Neuron (in vitro differentiated cells): Measurements from ENCODE around the gene MICAL2.

Experiments
- H2AFZ ChIP-seq: one replicate; pipeline ENCODE4 v1.6.1; 2013; ENCODE audit warnings: low read depth, mild to moderate bottlenecking, inconsistent platforms, low read length, moderate library complexity
- H3K27me3 ChIP-seq: one replicate; pipeline ENCODE4 v1.6.1; 2013; ENCODE audit warnings: low read length; ENCODE audit not compliant: insufficient read depth
- H3K36me3 ChIP-seq: one replicate; pipeline ENCODE4 v1.6.1; 2013; ENCODE audit warnings: low read length; ENCODE audit not compliant: insufficient read depth
- H3K4me1 ChIP-seq: one replicate; pipeline ENCODE4 v1.6.1; 2013; ENCODE audit warnings: low read length; ENCODE audit not compliant: insufficient read depth
- H3K4me3 ChIP-seq: 2 replicates; pipeline ENCODE4 v1.5.1; 2013; ENCODE audit warnings: mild to moderate bottlenecking, low read length, moderate library complexity
- H3K9me3 ChIP-seq: one replicate; pipeline ENCODE4 v1.6.1; 2013; ENCODE audit warnings: low read length

The MICAL2 gene

DNA sequence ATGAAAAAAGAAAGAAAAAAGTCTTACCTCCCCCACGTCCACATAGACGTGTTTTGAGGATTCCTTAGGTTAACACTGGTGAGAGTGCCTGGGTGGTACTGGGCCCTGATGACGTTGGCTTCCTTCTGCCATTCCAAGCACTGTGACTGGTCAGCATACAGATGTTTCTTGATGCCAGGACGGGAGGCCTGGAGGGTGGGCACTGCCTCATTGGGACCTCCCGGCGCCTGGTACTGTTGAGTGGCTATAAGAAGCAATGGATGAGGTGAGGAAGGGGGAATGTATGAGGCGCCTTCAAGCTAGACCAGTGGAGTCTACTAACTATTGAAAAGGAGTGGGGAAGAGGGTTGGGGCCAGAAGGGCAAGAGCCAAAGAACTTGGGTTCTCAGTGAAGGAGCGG is 45.3 kb downstream of the MICAL2 start:
- no peaks in the 10 kb centered on the region for H3K27me3 ChIP-seq
- H3K36me3 ChIP-seq, result no peaks in the 10 kb centered on the region
- H3K4me1 ChIP-seq, result no peaks in the 10 kb centered on the region
- H2AFZ ChIP-seq, result no peak overlapping the region
- H3K4me3 ChIP-seq, result no peak overlapping the region
- H3K9me3 ChIP-seq, result no peaks in the 10 kb centered on the region

GRCh38 chr11:12156301-12157140 is 46.1 kb downstream of the MICAL2 start:
- Histone ChIP-seq H3K36me3 (no peaks in the 10 kb centered on the region), H2AFZ (no peak overlapping the region), H3K4me3 (no peak overlapping the region), H3K9me3 (no peaks in the 10 kb centered on the region), H3K27me3 (no peaks in the 10 kb centered on the region), H3K4me1 (no peaks in the 10 kb centered on the region)

GRCh38 chr11:12157241-12157661 is 46.9 kb downstream of the MICAL2 start:
- no peak overlapping the region for H3K4me3 ChIP-seq
- no peaks in the 10 kb centered on the region for H3K4me1 ChIP-seq
- no peak overlapping the region for H2AFZ ChIP-seq
- H3K36me3 ChIP-seq, result no peaks in the 10 kb centered on the region
- no peaks in the 10 kb centered on the region for H3K9me3 ChIP-seq
- no peaks in the 10 kb centered on the region for H3K27me3 ChIP-seq

- Histone ChIP-seq H3K36me3 (no peaks in the 10 kb centered on the region), H3K27me3 (no peaks in the 10 kb centered on the region), H2AFZ (no peak overlapping the region), H3K4me3 (no peak overlapping the region), H3K4me1 (no peaks in the 10 kb centered on the region), H3K9me3 (no peaks in the 10 kb centered on the region)
Observed at GRCh38 chr11:12158909-12159308, 48.5 kb downstream of the MICAL2 start.

GRCh38 chr11:12159351-12160099 is 49.1 kb downstream of the MICAL2 start:
- Histone ChIP-seq H3K4me1 (no peaks in the 10 kb centered on the region), H3K36me3 (no peaks in the 10 kb centered on the region), H2AFZ (no peak overlapping the region), H3K9me3 (no peaks in the 10 kb centered on the region), H3K27me3 (no peaks in the 10 kb centered on the region), H3K4me3 (no peak overlapping the region)

DNA sequence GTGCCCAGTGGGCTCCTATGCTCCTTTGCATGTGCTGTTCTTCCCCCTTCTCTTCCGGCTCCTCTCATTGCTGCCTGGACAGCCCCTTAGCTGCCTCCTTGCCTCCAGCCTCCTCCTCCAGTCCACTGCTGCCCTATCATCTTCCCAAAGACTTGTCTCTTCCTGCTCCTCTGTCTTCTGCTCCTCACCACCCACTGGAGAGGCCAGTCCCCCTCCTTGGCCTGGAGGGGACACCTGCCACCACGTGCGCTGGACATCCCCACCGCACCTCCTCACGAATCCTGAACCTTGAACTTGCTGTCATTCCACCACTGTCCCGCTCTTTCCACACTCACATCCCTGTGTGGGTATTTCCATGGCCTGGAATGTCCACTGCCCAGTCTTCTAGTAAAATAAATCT is 49.8 kb downstream of the MICAL2 start:
- H3K9me3 ChIP-seq, result no peaks in the 10 kb centered on the region
- H3K36me3 ChIP-seq, result no peaks in the 10 kb centered on the region

GRCh38 chr11:12160680-12161079 is 50.3 kb downstream of the MICAL2 start:
- H3K9me3 ChIP-seq, result no peaks in the 10 kb centered on the region
- no peaks in the 10 kb centered on the region for H3K36me3 ChIP-seq
- H2AFZ ChIP-seq, result no peak overlapping the region
- H3K27me3 ChIP-seq, result no peaks in the 10 kb centered on the region
- H3K4me1 ChIP-seq, result no peaks in the 10 kb centered on the region
- H3K4me3 ChIP-seq, result no peak overlapping the region

More for the DNA sequence above, 49.8 kb downstream of the MICAL2 start:
- no peak overlapping the region for H3K4me3 ChIP-seq
- no peak overlapping the region for H2AFZ ChIP-seq
- H3K27me3 ChIP-seq, result no peaks in the 10 kb centered on the region
- no peaks in the 10 kb centered on the region for H3K4me1 ChIP-seq

GRCh38 chr11:12161137-12161536 is 50.7 kb downstream of the MICAL2 start:
- Histone ChIP-seq H3K4me3 (no peak overlapping the region), H3K36me3 (no peaks in the 10 kb centered on the region), H3K4me1 (no peaks in the 10 kb centered on the region), H3K27me3 (no peaks in the 10 kb centered on the region), H3K9me3 (no peaks in the 10 kb centered on the region), H2AFZ (no peak overlapping the region)

DNA sequence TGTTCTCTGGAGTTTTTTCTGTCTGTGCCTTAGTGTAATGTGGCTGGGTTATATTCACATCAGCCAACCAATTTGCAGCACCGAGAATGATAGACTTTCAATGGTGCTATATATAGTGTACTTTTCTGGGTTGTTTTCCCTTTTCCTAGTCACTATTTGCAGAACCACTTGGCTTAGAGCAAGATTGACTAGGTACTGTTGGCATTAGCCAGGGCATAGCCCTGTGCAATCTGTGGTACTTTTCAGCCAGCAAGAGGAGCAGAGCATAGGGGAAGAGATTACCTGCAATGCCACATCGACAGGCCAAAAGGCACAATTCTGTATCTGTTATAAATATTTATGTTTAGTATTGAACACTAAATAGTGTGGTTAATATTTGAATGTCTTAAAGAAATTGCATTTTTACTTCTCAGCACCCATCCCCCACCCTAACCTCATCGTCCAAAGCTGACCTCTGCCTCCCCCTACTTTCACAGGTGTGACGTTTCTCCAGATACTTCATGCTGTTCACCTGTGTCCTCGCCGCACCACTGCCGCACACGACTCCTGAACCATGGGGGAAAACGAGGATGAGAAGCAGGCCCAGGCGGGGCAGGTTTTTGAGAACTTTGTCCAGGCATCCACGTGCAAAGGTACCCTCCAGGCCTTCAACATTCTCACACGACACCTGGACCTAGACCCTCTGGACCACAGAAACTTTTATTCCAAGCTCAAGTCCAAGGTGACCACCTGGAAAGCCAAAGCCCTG is 51.4 kb downstream of the MICAL2 start:
- Histone ChIP-seq H3K9me3 (no peaks in the 10 kb centered on the region), H3K36me3 (no peaks in the 10 kb centered on the region), H3K27me3 (no peaks in the 10 kb centered on the region), H3K4me3 (no peak overlapping the region), H2AFZ (no peak overlapping the region), H3K4me1 (no peaks in the 10 kb centered on the region)

- H2AFZ ChIP-seq, result no peak overlapping the region
- H3K4me3 ChIP-seq, result no peak overlapping the region
- no peaks in the 10 kb centered on the region for H3K4me1 ChIP-seq
- no peaks in the 10 kb centered on the region for H3K27me3 ChIP-seq
- no peaks in the 10 kb centered on the region for H3K9me3 ChIP-seq
- no peaks in the 10 kb centered on the region for H3K36me3 ChIP-seq
Observed at GRCh38 chr11:12162652-12163051, 52.3 kb downstream of the MICAL2 start.

GRCh38 chr11:12163181-12163941 is 53.0 kb downstream of the MICAL2 start:
- Histone ChIP-seq H3K4me1 (no peaks in the 10 kb centered on the region), H2AFZ (no peak overlapping the region), H3K36me3 (no peaks in the 10 kb centered on the region)

DNA sequence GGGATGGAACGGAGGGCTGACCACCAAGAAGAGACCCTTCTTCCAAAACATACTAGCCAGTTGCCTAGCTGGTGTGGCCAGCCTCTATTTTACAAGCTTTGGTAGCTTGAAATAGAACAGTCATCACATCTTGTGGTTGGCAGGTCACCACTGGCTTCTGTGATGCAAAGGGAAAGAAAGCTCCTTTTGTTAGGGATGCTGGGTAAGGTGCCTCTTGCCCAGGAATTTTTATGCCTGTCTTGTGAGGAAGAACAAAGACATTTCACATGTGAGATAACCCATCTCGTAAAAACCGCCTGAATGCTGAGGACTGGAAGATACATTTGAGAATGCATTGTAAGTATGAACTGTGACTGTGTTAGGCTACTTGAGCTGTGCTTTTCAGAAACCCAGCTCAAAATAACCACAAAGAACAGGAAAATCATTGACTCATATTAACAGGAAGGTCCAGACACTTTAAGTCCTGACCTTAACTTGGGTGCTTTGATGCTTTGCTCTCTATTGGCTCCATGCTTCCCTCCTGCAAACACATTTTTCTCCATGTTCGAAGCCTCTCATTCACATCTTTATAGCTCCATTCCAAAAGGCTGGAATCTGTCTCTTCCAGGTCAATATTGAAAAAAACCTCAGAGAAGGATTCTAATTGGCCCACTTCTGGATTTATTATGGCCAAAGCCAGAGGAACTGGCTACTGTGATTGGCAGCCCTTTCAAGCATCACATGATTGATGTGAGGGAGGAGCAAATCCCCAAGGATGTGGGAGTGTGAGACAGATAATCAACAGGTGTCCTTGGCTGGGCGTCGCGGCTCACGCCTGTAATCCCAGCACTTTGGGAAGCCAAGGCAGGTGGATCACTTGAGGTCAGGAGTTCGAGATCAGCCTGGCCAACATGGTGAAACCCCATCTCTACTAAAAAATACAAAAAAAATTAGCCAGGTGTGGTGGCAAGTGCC is 53.9 kb downstream of the MICAL2 start:
- no peak overlapping the region for H3K4me3 ChIP-seq
- no peaks in the 10 kb centered on the region for H3K9me3 ChIP-seq
- no peaks in the 10 kb centered on the region for H3K36me3 ChIP-seq

More at GRCh38 chr11:12163181-12163941, 53.0 kb downstream of the MICAL2 start:
- no peaks in the 10 kb centered on the region for H3K27me3 ChIP-seq
- H3K9me3 ChIP-seq, result no peaks in the 10 kb centered on the region
- no peak overlapping the region for H3K4me3 ChIP-seq

More for the DNA sequence above, 53.9 kb downstream of the MICAL2 start:
- H3K4me1 ChIP-seq, result no peaks in the 10 kb centered on the region
- H2AFZ ChIP-seq, result no peak overlapping the region
- H3K27me3 ChIP-seq, result no peaks in the 10 kb centered on the region
